ENCODE measurements around the gene USP7.

GRCh38 chr16:8986818-8987191 lies 23.1 kb upstream of the USP7 start:
- TF ChIP-seq POLR2AphosphoS5 (IDR thresholded peaks at IDR 0.05) (no peak), CTCF (IDR thresholded peaks at IDR 0.05) (no peak), POLR2A (IDR thresholded peaks at IDR 0.05) (no peak), EP300 (IDR thresholded peaks at IDR 0.05) (no peak)

Data from upper lobe of left lung (tissue), 4 donors.